GM10847 (cell line): Measurements from ENCODE around the gene CNKSR1.

ENCODE experiments used
- POLR2A ChIP-seq: IDR thresholded peaks from 2 replicates; pipeline ENCODE4 v1.6.1; 2011; ENCODE audit not compliant: insufficient read length; ENCODE audit errors: extremely low read depth

Gene CNKSR1

GRCh38 chr1:26166719-26167281 is 10.5 kb upstream of the CNKSR1 start:
- no peak for TF ChIP-seq POLR2A

GRCh38 chr1:26168410-26169197 is 8.7 kb upstream of the CNKSR1 start, which contains the start of gene C1orf232:
Gene C1orf232, minus strand, starts transcription at chr1:26168963. Its CDS starts 464 bp downstream, at chr1:26168499.
- TF ChIP-seq POLR2A = no peak

DNA sequence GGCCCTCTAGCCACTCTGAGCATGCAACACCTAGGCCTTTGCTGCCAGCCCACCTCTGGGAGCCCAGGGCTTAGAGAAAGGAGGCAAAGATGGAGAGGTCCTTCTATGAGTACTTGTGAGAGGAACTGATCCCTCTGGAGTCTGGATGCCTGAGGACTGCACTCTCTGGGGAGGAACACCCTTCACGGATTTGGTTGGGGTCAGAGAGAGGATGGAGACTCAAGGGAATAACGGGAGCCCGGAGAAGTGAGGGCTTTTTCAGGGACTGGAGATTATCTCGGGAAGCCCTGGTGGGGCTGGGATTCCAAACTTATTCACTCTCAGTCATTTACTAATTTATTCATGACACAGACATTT is 8.1 kb upstream of the CNKSR1 start:
- no peak for TF ChIP-seq POLR2A

GRCh38 chr1:26169669-26170471 is 7.4 kb upstream of the CNKSR1 start, which contains the start of gene ZNF593:
Gene ZNF593, plus strand, starts transcription at chr1:26169908. Its CDS starts 76 bp downstream, at chr1:26169984.
- peak; percentile 80 for TF ChIP-seq POLR2A

GRCh38 chr1:26170472-26170821 is 6.8 kb upstream of the CNKSR1 start:
- TF ChIP-seq POLR2A = no peak

DNA sequence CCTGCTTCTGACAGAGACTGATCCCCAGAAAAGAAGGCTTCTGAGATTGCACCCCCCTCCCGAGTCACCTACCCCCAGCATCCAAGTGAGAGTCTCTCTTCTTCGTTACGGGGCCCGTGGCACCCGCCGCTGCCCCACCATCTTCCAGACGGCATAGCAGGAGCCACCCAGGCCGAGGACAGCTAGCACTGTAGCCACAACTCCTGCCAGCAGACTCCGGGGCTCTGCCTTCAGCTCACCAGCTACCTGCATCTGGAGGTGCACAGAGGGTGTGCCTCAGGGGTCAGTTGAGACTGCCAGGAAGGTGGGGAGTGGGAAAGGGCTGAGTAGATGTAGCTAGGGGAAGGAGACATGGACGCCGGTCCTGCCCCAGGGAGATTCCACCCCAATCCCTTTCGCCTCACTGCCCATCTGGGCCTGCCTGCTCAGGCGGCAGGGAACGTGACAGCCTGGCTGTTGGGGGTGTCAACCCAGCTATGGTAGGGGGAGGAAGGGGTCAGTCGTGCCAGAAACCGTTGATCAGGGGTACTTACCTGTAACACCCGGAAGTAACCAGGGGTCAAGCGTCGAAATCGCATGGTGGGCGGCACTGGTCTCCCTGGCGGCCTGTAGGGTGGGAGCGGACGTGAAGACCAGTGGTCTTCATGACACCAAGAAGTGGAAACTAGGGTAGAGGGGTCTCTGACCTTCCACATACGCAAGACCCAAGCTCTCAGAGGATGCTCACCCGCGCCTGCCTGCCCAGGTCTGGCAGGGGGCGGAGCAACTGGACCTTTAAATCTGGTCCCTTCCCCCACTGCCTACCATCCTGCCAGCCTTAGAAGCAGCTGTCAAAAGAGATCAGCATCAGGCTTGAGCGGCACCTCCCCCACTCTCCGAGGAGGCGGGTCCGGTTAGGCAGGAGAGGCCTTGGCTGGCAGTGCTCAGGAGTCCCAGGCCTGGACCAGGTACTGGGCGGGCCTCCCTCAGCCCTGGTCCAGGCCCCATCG is 5.9 kb upstream of the CNKSR1 start, which contains the start of gene ZNF593OS:
Gene ZNF593OS, minus strand, starts transcription at position 749 of the 989 bp plus-strand sequence. Its CDS starts 171 bp downstream, at position 578.
- no peak for TF ChIP-seq POLR2A

DNA sequence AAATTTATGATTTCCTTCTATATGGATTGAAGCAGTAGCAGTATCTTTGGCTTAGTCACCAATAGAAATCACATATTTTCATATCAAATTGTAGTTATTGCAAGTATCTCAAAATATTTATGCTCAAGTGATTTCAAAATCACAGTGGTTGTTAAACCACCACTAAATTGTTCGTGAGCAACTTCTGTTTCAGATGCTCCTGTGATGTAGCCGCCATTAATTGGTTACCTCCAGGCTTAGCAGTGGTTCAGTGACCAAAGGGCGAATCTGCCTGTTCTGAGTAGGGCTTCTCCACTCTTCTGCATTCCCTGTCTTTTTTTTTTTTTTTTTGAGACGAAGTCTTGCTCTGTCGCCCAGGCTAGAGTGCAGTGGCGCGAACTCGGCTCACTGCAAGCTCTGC is 1.9 kb upstream of the CNKSR1 start:
- no peak for TF ChIP-seq POLR2A

DNA sequence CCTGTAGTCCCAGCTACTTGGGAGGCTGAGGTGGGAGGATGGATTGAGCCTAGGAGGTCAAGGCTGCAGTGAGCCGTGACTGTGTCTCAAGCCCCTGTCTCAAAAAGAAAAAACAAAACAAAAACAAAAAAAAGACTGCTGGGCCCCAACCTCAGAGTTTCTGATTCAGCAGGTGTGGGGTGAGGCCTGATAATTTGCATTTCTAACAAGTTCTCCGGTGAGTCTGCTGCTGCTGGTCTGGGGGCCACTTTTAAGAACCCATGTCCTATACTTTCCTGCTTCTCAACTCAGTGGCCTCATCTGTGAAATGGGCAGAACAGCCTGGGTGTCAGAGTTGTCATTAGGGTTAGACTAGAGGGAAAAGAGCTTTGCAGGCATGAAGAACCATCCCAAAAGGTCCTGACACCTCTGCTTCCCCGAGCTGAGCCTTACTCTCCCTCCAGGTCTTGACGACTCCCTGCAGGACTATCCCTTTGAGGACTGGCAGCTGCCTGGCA is 2.8 kb downstream of the CNKSR1 start:
- TF ChIP-seq POLR2A = no peak

GRCh38 chr1:26181586-26182382 is 4.5 kb downstream of the CNKSR1 start:
- TF ChIP-seq POLR2A = no peak

DNA sequence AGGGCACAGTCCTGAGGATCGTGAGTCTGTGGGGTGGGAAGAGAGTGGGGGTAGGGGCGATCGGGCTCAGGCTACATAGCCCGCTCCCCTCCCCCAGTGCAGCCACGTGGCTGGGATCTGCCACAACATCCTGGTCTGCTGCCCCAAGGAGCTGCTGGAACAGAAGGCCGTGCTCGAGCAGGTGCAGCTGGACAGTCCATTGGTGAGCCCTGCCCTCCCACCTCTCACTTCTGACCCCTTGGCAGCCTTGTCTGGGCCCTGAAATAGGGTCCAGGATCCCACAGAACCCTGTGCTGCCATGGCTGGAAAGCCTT is 5.0 kb downstream of the CNKSR1 start:
- TF ChIP-seq POLR2A = no peak

- TF ChIP-seq POLR2A = no peak
These were observed 6.8 kb downstream of the CNKSR1 start for GRCh38 chr1:26184086-26184485.

DNA sequence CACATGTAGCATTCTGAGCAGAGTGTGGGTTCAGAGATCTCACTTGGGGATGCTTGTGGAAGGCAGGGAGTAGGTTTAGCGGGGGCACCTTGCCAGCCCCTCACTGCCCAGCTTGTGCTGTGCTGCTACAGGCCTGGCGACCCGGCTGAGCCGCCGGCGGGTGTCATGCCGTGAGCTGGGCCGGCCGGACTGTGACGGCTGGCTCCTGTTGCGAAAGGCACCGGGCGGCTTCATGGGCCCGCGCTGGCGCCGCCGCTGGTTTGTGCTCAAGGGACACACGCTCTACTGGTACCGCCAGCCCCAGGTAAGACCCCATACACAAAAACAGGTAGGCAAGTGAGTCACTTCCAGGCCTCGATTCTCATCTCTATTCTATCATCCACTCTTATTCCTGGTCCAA is 7.6 kb downstream of the CNKSR1 start:
- TF ChIP-seq POLR2A = no peak

DNA sequence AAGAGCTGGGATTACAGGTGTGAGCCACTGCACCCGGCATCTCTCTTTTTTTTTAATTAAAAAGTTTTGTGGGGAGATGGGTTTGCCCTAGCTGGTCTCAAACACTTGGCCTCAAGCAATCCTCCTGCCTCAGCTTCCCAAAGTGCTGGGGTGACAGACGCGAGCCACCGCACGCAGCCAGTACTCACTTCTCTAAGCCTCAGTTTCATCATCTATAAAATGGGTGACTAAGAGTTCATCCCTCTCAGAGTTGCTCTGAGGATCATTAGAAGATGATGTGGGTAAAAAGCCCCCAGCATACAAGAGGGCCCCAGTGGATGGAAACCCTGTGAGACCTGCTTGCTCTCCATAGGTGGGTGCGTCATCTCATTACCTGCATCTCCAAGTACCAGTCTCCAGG is 10.6 kb downstream of the CNKSR1 start:
- TF ChIP-seq POLR2A = no peak

GRCh38 chr1:26188477-26188876 is 11.2 kb downstream of the CNKSR1 start:
- TF ChIP-seq POLR2A = no peak
